Measurements from ENCODE around the gene ACSF3.

The ACSF3 gene

GRCh38 chr16:89194340-89195311, 101.0 kb downstream of the ACSF3 start:
- no peak for DNase-seq

- no peak for DNase-seq
Observed at GRCh38 chr16:89195521-89196171, 102.0 kb downstream of the ACSF3 start.

DNA sequence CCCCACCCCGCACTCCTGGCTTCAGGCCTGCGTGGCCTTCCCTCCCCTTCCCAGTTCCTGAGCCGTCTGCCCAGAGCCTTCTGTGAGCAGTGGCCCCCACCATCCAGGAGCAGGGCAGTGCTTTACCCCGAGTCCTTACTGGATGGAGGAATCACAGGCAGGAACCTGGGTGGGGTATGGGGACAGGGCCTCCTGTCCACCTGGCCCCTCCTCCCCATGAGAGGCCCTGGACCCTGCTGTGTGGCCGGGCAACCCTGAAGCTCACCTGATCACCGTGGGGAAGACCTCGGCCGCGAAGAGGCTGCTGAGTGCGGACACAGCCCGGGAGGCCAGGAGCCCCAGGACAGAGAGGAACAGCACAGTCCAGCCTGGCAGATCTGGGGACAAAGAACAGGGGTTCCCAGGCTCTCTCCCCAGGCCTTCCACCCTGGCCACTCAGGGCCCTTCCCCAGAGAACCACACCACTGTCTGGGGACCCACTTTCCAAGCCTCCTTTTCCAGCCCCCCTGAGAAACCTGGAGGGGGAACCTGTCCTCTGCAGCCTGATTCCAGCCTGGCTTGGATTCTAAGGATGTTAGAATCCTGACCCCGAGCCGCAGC, 103.5 kb downstream of the ACSF3 start:
- DNase-seq, result no peak

GRCh38 chr16:89197633-89198416, 104.2 kb downstream of the ACSF3 start:
- DNase-seq, result no peak

- no peak for DNase-seq
Observed at GRCh38 chr16:89198417-89199240, 105.0 kb downstream of the ACSF3 start.

DNA sequence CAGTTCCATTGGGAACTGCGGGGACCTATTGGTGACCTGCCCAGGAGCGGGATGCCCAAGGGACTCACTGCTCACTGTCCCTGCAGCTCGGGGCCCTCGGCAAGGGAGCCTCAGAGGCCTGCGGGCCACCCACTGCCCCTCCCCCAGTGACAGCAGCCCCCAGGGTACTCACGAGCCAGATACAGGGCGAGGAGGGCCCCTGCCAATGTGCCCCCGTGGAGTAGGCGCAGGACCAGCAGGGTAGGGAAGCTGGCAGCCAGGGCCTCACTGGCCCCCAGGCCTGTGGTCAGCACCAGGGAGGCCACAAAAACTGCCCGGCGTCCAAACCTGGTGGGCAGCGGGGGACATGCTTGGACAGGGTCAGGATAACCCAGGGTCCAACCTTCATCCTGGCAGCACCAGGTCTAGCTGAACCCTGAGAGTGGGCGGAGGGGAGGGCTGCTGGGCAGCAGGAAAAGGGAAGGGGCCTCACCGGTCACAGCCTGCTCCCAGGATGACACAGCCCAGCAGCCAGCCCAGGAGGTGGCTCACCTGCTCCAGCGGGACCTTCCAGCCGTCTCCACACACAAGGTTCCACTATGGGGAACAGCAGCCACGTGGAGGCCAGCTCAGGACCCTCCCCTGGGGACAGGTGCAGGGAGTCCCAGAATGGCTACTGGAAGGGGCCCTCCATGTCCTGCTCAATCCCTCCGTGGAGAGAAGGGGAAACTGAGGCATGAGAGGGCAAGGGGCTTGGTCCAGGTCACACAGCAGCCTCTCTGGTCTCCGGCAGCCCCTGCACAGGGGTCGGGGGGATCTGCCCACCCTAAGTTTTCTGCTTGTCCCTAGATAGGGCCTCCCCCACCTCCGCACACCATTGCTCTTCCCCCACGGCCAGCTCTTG, 105.8 kb downstream of the ACSF3 start:
- DNase-seq, result no peak

DNA sequence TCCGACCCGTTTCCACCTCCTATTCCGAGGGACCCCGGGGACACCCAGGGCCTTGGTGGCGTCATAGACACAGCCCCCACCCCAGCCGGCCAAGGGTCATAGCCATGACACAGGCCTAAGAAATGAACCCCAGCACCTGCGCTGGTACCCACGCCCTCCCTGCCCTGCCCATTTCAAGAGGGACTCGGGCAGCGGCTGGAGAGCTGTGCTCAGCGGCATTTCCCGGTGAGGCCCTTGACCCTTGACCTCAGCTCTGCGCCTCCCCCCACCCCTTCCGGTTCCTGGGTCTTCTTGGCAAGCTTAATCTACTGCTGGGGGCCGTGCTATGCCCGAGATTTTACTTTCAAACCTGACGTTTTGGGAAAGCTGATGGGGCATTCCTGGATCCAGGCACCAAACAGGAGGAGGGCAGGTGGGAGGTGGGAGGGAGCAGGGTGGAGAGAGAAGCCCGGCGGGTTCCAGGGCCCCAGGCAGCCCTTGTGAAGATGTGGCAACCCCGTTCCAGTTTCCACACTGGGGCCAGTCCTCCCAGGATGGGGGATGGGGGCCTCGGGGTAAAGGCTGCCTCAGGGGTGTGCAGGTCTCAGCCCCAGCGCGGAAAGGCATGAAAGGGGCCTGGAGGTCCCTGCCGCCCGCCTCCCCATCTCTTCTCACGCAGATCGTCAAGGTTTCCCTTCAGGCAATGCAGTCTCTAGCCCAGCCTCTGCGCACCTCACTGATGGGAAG, 106.6 kb downstream of the ACSF3 start, which contains the start of gene SLC22A31:
TSS of gene SLC22A31 (minus strand) at position 414 of the 726 bp plus-strand sequence. CDS start at position 378, 36 bp downstream.
- DNase-seq, result no peak

GRCh38 chr16:89200850-89201411, 107.3 kb downstream of the ACSF3 start:
- DNase-seq, result no peak

DNA sequence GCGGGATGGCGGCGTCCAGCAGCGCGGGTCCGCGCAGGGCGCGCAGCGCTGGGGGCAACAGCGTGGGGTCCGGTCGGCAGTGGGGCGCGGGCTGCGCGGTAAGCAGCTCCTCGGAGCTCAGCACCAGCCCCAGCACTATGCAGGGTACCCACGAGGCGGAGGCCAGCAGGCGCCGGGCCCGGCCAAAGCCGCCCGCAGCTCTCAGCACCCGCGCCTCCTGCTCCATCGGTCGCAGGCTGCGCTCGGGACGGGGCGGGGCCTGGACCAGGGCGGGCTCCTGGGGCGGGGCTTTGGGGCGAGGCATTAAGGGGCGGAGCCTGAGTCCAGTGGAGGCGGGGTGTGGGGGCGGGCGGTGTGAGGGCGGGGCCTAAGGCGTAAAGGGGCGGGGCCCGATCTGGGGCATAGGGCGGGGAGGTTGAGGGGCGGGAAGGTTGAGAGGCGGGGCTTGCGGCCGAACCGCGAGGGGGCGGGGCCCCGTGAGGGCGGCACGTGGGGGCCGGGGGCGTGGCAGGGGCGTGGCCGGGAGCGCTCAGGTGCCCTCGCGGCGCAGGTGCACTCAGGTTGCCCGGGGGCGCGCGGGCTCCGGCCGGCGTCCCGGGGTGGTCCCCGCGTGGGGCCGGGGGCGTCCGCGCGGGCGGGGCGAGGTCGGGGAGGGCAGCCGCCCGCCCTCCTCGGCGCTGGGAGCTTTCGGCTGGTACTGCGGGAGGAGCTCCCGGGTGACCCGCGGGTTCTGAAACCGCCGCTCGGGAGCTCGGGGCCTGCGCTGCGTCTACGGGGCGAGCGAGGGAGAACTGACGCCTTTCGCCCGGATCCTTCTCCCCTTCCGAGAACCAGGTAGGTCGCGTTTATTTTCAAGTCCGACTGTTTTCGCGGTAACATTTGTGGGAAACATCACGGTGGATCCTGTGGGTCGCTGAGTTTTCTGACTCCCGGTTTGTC, 108.1 kb downstream of the ACSF3 start:
- DNase-seq, result peak; percentile 72 to 78

DNA sequence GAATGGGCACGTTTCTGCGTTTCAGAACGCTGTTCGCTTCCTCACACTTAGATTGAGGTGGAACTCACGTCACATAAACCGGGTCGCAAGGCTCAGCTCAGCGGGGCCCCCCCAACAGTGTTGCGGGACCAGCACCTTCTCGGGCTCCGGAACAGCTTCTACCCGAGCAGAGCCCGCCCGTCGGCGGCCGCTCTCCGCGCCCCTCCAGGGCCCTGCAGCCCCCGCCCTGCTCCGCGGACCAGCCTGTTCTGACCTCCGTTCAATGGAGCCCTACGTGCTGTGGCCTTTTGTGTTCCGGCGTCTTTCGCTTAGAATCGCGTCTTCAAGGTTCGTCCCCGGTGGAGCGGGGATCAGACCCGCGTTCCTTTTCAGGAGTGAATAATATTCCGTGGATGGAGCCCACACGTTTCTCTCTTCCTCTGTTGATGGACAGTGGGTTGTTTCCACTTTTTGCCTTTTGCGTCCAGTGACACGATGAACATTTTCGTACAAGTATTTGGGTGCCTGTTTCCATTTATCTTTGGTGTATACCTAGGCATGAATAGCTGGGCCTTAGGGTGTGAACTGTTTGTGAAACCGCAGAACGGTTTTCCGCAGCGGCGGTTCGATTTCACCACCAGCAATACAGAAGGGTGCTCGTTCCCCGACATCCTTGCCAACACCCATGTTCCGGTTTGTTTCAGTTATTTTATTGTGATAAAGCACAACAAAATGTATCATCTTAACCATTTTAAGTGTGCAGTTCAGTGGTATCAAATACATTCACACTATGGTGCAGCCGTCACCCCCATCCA, 109.0 kb downstream of the ACSF3 start:
- DNase-seq, result no peak

Measured in stimulated activated CD4-positive, alpha-beta T cell treated with anti-CD3 and anti-CD28 coated beads, Interleukin-4, amount 100 ng/mL, for 4 hours (primary cell).